ENCODE measurements around the gene METTL15.

METTL15 gene

DNA sequence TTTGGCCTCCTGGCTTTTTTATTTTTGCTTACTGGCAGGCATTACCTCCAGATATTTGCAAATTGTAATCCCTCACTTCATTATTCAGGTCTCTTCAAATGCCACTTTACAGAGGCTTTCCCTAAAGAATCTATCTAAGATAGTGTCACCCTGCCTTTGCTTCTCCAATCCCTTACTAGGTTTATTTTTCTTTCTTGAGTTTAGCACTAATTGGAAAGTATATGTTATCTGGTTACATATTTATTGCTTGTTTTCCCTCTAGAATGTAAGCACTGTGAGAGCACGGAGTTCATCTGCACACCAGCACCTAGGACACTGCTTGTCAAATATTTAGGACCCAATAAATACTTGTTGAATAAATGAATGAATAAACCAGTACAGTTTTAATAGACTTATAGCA lies 3.8 kb upstream of the METTL15 start:
- DNase-seq (ENCODE audit: low read depth in 2 of 2), result no peak
- TF ChIP-seq, protein P1, sequence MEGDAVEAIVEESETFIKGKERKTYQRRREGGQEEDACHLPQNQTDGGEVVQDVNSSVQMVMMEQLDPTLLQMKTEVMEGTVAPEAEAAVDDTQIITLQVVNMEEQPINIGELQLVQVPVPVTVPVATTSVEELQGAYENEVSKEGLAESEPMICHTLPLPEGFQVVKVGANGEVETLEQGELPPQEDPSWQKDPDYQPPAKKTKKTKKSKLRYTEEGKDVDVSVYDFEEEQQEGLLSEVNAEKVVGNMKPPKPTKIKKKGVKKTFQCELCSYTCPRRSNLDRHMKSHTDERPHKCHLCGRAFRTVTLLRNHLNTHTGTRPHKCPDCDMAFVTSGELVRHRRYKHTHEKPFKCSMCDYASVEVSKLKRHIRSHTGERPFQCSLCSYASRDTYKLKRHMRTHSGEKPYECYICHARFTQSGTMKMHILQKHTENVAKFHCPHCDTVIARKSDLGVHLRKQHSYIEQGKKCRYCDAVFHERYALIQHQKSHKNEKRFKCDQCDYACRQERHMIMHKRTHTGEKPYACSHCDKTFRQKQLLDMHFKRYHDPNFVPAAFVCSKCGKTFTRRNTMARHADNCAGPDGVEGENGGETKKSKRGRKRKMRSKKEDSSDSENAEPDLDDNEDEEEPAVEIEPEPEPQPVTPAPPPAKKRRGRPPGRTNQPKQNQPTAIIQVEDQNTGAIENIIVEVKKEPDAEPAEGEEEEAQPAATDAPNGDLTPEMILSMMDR (IDR thresholded peaks at IDR 0.05; ENCODE audit: low read depth, low read length), result no peak
- no peak overlapping the region for H3K4me3 ChIP-seq (replicated peaks in 1 of 2; ENCODE audit: low read depth in 2 of 2, low read length in 2 of 2)

DNA sequence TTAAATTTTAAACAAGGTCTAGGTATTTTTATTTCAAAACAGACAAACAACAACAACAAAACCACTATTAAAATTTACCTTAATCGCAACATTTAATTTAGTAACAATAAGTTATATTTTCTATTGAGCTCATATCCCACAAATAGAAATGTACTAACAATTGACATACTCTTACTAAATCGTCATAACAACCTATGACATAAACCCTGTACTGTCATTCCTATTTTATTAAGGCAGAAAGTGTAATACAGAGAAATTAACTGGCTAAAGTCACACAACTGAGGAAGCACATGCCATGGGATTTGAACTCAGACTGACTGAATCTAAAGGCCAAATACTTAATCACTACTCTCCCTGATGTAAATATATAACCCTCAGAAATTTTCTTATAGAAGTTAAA lies 3.2 kb upstream of the METTL15 start:
- TF ChIP-seq, protein P1 (IDR thresholded peaks at IDR 0.05; ENCODE audit: low read depth, low read length), result no peak
- H3K4me3 ChIP-seq (replicated peaks in 1 of 2; ENCODE audit: low read depth in 2 of 2, low read length in 2 of 2), result no peak overlapping the region
- DNase-seq (ENCODE audit: low read depth in 2 of 2), result no peak

DNA sequence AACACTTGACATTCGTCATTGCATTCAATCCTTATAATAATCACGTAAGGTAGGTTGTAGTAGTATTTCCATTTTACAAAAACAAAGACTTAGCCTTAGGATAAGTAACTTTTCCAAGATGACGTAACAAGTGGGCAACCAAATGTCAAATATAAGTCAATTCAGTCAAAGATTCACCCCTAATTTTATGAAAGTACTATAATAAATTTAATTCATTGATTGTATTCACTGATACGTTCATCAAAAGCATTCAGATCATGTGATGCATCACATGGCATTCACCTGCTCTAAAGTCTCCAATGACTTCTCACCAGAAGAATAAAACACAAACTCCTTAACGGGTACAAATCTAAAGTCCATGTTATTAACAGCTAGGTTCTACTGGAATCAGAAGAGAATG lies 2.3 kb upstream of the METTL15 start:
- no peak for DNase-seq (ENCODE audit: low read depth in 2 of 2)
- TF ChIP-seq, protein P1 (IDR thresholded peaks at IDR 0.05; ENCODE audit: low read depth, low read length), result no peak
- no peak overlapping the region for H3K4me3 ChIP-seq (replicated peaks in 1 of 2; ENCODE audit: low read depth in 2 of 2, low read length in 2 of 2)

DNA sequence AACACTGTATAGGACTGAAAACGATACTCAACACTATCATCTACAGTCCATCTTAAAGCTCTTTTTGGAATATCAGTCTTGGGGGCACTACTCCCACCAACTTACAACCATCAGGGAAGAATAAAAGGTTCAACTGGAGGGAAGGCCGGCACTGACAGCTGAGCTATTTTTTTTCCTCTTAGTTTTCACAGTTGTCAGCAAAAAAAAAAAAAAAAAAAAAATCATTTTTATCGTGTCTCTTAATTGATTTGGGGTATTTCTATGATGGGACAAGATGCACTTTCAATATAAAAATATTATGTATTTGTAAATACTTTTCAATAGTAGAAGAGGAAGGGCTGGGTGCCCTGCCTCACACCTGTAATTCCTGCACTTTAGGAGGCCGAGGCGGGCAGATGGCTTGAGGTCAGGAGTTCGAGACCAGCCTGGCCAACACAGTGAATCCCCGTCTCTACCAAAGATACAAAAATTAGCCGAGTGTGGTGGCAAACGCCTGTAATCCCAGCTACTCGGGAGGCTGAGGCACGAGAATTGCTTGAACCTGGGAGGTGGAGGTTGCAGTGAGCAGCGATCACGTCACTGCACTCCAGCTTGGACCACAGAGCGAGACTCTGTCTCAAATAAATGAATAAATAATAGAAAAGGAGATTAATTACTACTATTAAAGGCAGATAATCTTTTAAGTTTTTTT lies 1.7 kb upstream of the METTL15 start:
- TF ChIP-seq, protein P1 (IDR thresholded peaks at IDR 0.05; ENCODE audit: low read depth, low read length), result no peak
- DNase-seq (ENCODE audit: low read depth in 2 of 2), result no peak
- H3K4me3 ChIP-seq (replicated peaks in 1 of 2; ENCODE audit: low read depth in 2 of 2, low read length in 2 of 2), result peak overlapping the region in 1 of 2 donors; percentile 74

DNA sequence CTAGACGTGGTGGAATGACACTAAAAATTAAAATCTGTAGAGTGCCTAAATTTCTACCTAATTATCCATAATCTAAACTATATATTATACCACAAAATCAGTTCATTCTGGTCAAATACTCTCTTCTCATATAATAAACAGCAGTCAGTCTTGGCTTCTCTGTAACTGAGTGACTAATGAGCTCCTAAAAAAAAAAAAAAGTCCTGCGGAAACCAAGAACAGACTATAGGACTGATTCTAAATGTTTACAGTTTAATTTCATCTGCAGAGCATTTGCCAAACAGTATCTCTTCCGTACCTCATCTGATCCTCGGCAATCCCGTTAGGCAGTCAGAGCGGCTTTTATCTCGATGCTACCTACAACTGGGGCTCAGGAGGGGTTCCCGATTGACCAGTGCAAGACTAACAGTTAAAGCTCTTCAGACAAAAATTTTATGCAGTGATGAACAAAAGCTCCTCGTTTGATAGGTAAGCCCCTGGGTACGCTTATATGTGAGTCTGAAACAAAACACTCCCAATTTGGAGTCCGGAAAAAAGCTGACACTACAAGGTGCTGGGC lies 918 bp upstream of the METTL15 start:
- H3K4me3 ChIP-seq (replicated peaks in 1 of 2; ENCODE audit: low read depth in 2 of 2, low read length in 2 of 2), result peak overlapping the region; percentile 73 to 74
- TF ChIP-seq, protein P1 (IDR thresholded peaks at IDR 0.05; ENCODE audit: low read depth, low read length), result no peak
- DNase-seq (ENCODE audit: low read depth in 2 of 2), result peak in 1 of 2 donors; percentile 64

DNA sequence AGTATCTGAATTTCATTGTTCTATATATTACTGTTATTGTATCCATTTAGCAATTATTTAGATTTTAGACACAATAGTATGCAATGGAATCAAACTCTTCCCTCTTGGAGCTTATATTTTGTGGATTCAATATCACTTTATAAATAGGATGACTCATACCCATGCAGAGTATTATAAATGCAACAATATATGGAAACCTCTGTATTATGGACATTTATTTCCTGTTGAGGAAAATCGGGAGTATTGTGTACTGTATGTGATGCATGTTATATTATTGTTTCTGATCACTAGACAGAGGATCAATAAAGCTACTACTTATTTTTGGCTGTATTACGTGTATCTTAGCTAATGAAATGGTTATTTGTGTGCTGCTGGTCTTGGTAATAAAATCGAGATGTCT lies 770 bp downstream of the METTL15 start:
- no peak for DNase-seq (ENCODE audit: low read depth in 2 of 2)
- peak overlapping the region in 1 of 2 donors; percentile 59 for H3K4me3 ChIP-seq (replicated peaks in 1 of 2; ENCODE audit: low read depth in 2 of 2, low read length in 2 of 2)
- TF ChIP-seq, protein P1 (IDR thresholded peaks at IDR 0.05; ENCODE audit: low read depth, low read length), result no peak
